ENCODE results near the gene TSHZ3.

TSHZ3 gene

GRCh38 chr19:31233295-31233800 is 115.9 kb downstream of the TSHZ3 start:
- H3K79me2 ChIP-seq = no peaks in the 10 kb centered on the region
- H3K4me2 ChIP-seq (ENCODE audit: low read length) = no peak overlapping the region
- TF ChIP-seq CTCF (IDR thresholded peaks at IDR 0.05) = no peak

GRCh38 chr19:31232871-31233270 is 116.4 kb downstream of the TSHZ3 start:
- Histone ChIP-seq H2AFZ (no peak overlapping the region), H3K9ac (no peak overlapping the region), H3K4me3 (ENCODE audit: low read depth, low read length) (no peak overlapping the region), H3K9me3 (ENCODE audit: control insufficient read depth, low read length) (no peaks in the 10 kb centered on the region), H3K36me3 (ENCODE audit: control insufficient read depth, insufficient read depth, low read length) (no peaks in the 10 kb centered on the region), H3K4me1 (no peaks in the 10 kb centered on the region), H3K27me3 (ENCODE audit: control insufficient read depth, insufficient read depth, low read length) (no peaks in the 10 kb centered on the region), H3K4me2 (ENCODE audit: low read length) (no peak overlapping the region), H3K79me2 (no peaks in the 10 kb centered on the region), H3K27ac (no peak overlapping the region)
- TF ChIP-seq CTCF (IDR thresholded peaks at IDR 0.05) = no peak

More at GRCh38 chr19:31233295-31233800, 115.9 kb downstream of the TSHZ3 start:
- Histone ChIP-seq H3K9me3 (ENCODE audit: control insufficient read depth, low read length) (no peaks in the 10 kb centered on the region), H3K4me3 (ENCODE audit: low read depth, low read length) (no peak overlapping the region), H3K4me1 (no peaks in the 10 kb centered on the region), H3K27me3 (ENCODE audit: control insufficient read depth, insufficient read depth, low read length) (no peaks in the 10 kb centered on the region), H3K36me3 (ENCODE audit: control insufficient read depth, insufficient read depth, low read length) (no peaks in the 10 kb centered on the region), H2AFZ (no peak overlapping the region), H3K9ac (no peak overlapping the region), H3K27ac (no peak overlapping the region)

GRCh38 chr19:31232180-31232579 is 117.1 kb downstream of the TSHZ3 start:
- no peak overlapping the region for H3K27ac ChIP-seq
- no peaks in the 10 kb centered on the region for H3K27me3 ChIP-seq (ENCODE audit: control insufficient read depth, insufficient read depth, low read length)
- H3K36me3 ChIP-seq (ENCODE audit: control insufficient read depth, insufficient read depth, low read length) = no peaks in the 10 kb centered on the region
- H2AFZ ChIP-seq = no peak overlapping the region
- no peak for TF ChIP-seq CTCF (IDR thresholded peaks at IDR 0.05)
- H3K79me2 ChIP-seq = no peaks in the 10 kb centered on the region
- no peak overlapping the region for H3K4me2 ChIP-seq (ENCODE audit: low read length)
- no peak overlapping the region for H3K9ac ChIP-seq
- H3K4me1 ChIP-seq = no peaks in the 10 kb centered on the region
- H3K4me3 ChIP-seq (ENCODE audit: low read depth, low read length) = no peak overlapping the region
- H3K9me3 ChIP-seq (ENCODE audit: control insufficient read depth, low read length) = no peaks in the 10 kb centered on the region

- H3K9ac ChIP-seq = no peak overlapping the region
- TF ChIP-seq CTCF (IDR thresholded peaks at IDR 0.05) = no peak
- no peaks in the 10 kb centered on the region for H3K4me1 ChIP-seq
- no peak overlapping the region for H2AFZ ChIP-seq
- no peak overlapping the region for H3K27ac ChIP-seq
- H3K27me3 ChIP-seq (ENCODE audit: control insufficient read depth, insufficient read depth, low read length) = no peaks in the 10 kb centered on the region
- H3K36me3 ChIP-seq (ENCODE audit: control insufficient read depth, insufficient read depth, low read length) = no peaks in the 10 kb centered on the region
- H3K9me3 ChIP-seq (ENCODE audit: control insufficient read depth, low read length) = no peaks in the 10 kb centered on the region
- no peak overlapping the region for H3K4me3 ChIP-seq (ENCODE audit: low read depth, low read length)
- H3K79me2 ChIP-seq = no peaks in the 10 kb centered on the region
- H3K4me2 ChIP-seq (ENCODE audit: low read length) = no peak overlapping the region
These were observed 118.0 kb downstream of the TSHZ3 start for GRCh38 chr19:31231237-31231636.

GRCh38 chr19:31226151-31226935 is 122.9 kb downstream of the TSHZ3 start:
- Histone ChIP-seq H3K79me2 (no peaks in the 10 kb centered on the region), H3K9ac (no peak overlapping the region), H3K36me3 (ENCODE audit: control insufficient read depth, insufficient read depth, low read length) (no peaks in the 10 kb centered on the region), H3K4me2 (ENCODE audit: low read length) (no peak overlapping the region), H3K27ac (no peak overlapping the region), H3K4me1 (no peaks in the 10 kb centered on the region), H3K27me3 (ENCODE audit: control insufficient read depth, insufficient read depth, low read length) (no peaks in the 10 kb centered on the region), H3K9me3 (ENCODE audit: control insufficient read depth, low read length) (no peaks in the 10 kb centered on the region), H3K4me3 (ENCODE audit: low read depth, low read length) (no peak overlapping the region), H2AFZ (no peak overlapping the region)
- TF ChIP-seq CTCF (IDR thresholded peaks at IDR 0.05) = no peak
